Measurements from ENCODE around the gene BPIFA2.

GRCh38 chr20:33145521-33145920 is 22.4 kb upstream of the BPIFA2 start:
- TF ChIP-seq CTCF (IDR thresholded peaks at IDR 0.05 in 2 of 3, conservative IDR thresholded peaks at IDR 0.05 in 1 of 3; ENCODE audit: borderline replicate concordance in 1 of 3, insufficient read depth in 1 of 3, low read depth in 2 of 3, low read length in 2 of 3) (no peak), EZH2phosphoT487 (IDR thresholded peaks at IDR 0.05; ENCODE audit: borderline replicate concordance) (no peak), REST (IDR thresholded peaks at IDR 0.05; ENCODE audit: low read depth) (no peak), POLR2A (IDR thresholded peaks at IDR 0.05; ENCODE audit: borderline replicate concordance, extremely low read depth, insufficient read depth, insufficient read length) (no peak), JUND (IDR thresholded peaks at IDR 0.05) (no peak), MAX (IDR thresholded peaks at IDR 0.05) (no peak), ATF3 (IDR thresholded peaks at IDR 0.05) (no peak), YY1 (IDR thresholded peaks at IDR 0.05; ENCODE audit: extremely low read depth, insufficient replicate concordance, low read depth, low read length) (no peak), POLR2AphosphoS5 (IDR thresholded peaks at IDR 0.05; ENCODE audit: low read depth, low read length) (no peak), SP1 (IDR thresholded peaks at IDR 0.05; ENCODE audit: low read depth) (no peak), EZH2 (IDR thresholded peaks at IDR 0.05) (no peak), CEBPB (IDR thresholded peaks at IDR 0.05; ENCODE audit: low read depth) (no peak), RAD21 (IDR thresholded peaks at IDR 0.05; ENCODE audit: low read depth) (no peak), SRF (IDR thresholded peaks at IDR 0.05; ENCODE audit: low read depth) (no peak)
